CD4-positive, alpha-beta T cell (primary cell): ENCODE results near the gene THAP7. TPM values are rescaled to one million over a fixed set of nuclear protein-coding genes. Genes with fewer than 3 reads are reported as not detected.

Source experiments
- ATAC-seq: fragments of 200-7000 bp; cut with Tn5 transposase; one replicate; pipeline ENCODE4 v1.10.0; 2022; ENCODE audit warnings: mild to moderate bottlenecking; ENCODE audit not compliant: poor library complexity
- CTCF ChIA-PET: fragments of 350-600 bp; sonication (Branson Sonifier 250); formaldehyde crosslinking; loops from one replicate; lab custom pipeline; 2021; ENCODE audit warnings: antibody characterized with exemption, inconsistent platforms; lab: Charles Lee
- POLR2A ChIA-PET: fragments of 350-600 bp; sonication (Branson Sonifier 250); formaldehyde crosslinking; loops from one replicate; lab custom pipeline; 2021; ENCODE audit warnings: antibody characterized with exemption, inconsistent platforms; lab: Charles Lee
- DNase-seq, 14 experiments: peaks; one replicate each; pipeline ENCODE4 v3.0.0-alpha.2; 2013 to 2020; ENCODE audit warnings: mixed read lengths in 2 of 14
- H3K27ac ChIP-seq, 2 donors: one replicate each; pipeline versions ENCODE4 v1.5.1 to v1.7.0; 2013; ENCODE audit warnings: low read length in 2 of 2, low read depth in 1 of 2, mild to moderate bottlenecking in 1 of 2
- H3K27me3 ChIP-seq, 2 experiments: 1 replicate in 1 of 2; 2 replicates in 1 of 2; pipeline versions ENCODE4 v1.6.1 to v1.7.0; 2013; ENCODE audit warnings: low read length in 2 of 2, control low read depth in 1 of 2, mild to moderate bottlenecking in 1 of 2, moderate library complexity in 1 of 2; ENCODE audit not compliant: insufficient read depth in 2 of 2, control insufficient read depth in 1 of 2
- H3K36me3 ChIP-seq: one replicate; pipeline ENCODE4 v1.6.1; 2013; ENCODE audit warnings: low read length, control low read depth; ENCODE audit not compliant: insufficient read depth
- H3K4me1 ChIP-seq: one replicate; pipeline ENCODE4 v1.6.1; 2013; ENCODE audit warnings: low read length, control low read depth; ENCODE audit not compliant: insufficient read depth
- H3K4me3 ChIP-seq: one replicate; pipeline ENCODE4 v1.5.1; 2013; ENCODE audit warnings: mild to moderate bottlenecking, low read length, moderate library complexity
- H3K9me3 ChIP-seq, 2 experiments: 1 replicate in 1 of 2; 2 replicates in 1 of 2; pipeline versions ENCODE4 v1.6.1 to v1.7.0; 2013; ENCODE audit warnings: low read length in 2 of 2, mild to moderate bottlenecking in 2 of 2, control low read depth in 1 of 2, moderate library complexity in 1 of 2; ENCODE audit not compliant: control insufficient read depth in 1 of 2, insufficient read depth in 1 of 2
- H3K27ac Mint-ChIP-seq: one replicate; pipeline ENCODE4 v1.8.0; 2020; ENCODE audit warnings: mixed read lengths
- H3K27me3 Mint-ChIP-seq: one replicate; pipeline ENCODE4 v1.8.0; 2021; ENCODE audit warnings: mixed read lengths
- H3K36me3 Mint-ChIP-seq: one replicate; pipeline ENCODE4 v1.8.0; 2021; ENCODE audit warnings: low read depth, mixed read lengths
- H3K4me1 Mint-ChIP-seq: one replicate; pipeline ENCODE4 v1.8.0; 2021; ENCODE audit warnings: low read depth, mixed read lengths
- H3K4me3 Mint-ChIP-seq: one replicate; pipeline ENCODE4 v1.8.0; 2020; ENCODE audit warnings: mild to moderate bottlenecking, mixed read lengths
- H3K9me3 Mint-ChIP-seq: one replicate; pipeline ENCODE4 v1.8.0; 2020; ENCODE audit warnings: mixed read lengths
- CTCF ChIP-seq: fragments of 200-600 bp; IDR thresholded peaks from one replicate; pipeline ENCODE4 v1.8.0; 2022; ENCODE audit warnings: antibody characterized with exemption, mild to moderate bottlenecking
- intact Hi-C, 2 experiments: fragments of 100-400 bp; cut with DNase I in 1 of 2; cut with micrococcal nuclease in 1 of 2; formaldehyde crosslinking; loops; one replicate each; pipeline versions ENCODE4 v1.15.1 to v1.9.0; 2023 to 2025; cut with DNase I, micrococcal nuclease
- total RNA-seq, 174 experiments: library from RNA in 2 of 174; stranded (reverse) in 2 of 174; gene quantifications; one replicate each; pipeline ENCODE4 v1.2.3 and lab custom pipeline; 2021 to 2026

The THAP7 gene
- total RNA-seq, 2 experiments from 2014 or later, result 82.7 to 84.0 TPM

GRCh38 chr22:21031545-21032036, 29.7 kb upstream of the THAP7 start:
- Histone ChIP-seq H3K9me3 (peaks cover 0 to 10% of the 10 kb centered on the region in 2 experiments), H3K27me3 (peaks cover 24 to 31% of the 10 kb centered on the region in 2 experiments), H3K27ac (no peak overlapping the region), H3K4me1 (peaks cover 9% of the 10 kb centered on the region), H3K4me3 (no peak overlapping the region), H3K36me3 (no peaks in the 10 kb centered on the region)
- Mint-ChIP-seq H3K4me1 (no peaks in the 10 kb centered on the region), H3K4me3 (no peak overlapping the region), H3K36me3 (no peaks in the 10 kb centered on the region), H3K27ac (no peak overlapping the region), H3K27me3 (peaks cover 32% of the 10 kb centered on the region), H3K9me3 (no peaks in the 10 kb centered on the region)
- no peak for TF ChIP-seq CTCF
- CTCF ChIA-PET, result no interaction called here
- no peak for ATAC-seq
- POLR2A ChIA-PET, result no interaction called here
- intact Hi-C loops, result no loop called here
- no peak for DNase-seq

DNA sequence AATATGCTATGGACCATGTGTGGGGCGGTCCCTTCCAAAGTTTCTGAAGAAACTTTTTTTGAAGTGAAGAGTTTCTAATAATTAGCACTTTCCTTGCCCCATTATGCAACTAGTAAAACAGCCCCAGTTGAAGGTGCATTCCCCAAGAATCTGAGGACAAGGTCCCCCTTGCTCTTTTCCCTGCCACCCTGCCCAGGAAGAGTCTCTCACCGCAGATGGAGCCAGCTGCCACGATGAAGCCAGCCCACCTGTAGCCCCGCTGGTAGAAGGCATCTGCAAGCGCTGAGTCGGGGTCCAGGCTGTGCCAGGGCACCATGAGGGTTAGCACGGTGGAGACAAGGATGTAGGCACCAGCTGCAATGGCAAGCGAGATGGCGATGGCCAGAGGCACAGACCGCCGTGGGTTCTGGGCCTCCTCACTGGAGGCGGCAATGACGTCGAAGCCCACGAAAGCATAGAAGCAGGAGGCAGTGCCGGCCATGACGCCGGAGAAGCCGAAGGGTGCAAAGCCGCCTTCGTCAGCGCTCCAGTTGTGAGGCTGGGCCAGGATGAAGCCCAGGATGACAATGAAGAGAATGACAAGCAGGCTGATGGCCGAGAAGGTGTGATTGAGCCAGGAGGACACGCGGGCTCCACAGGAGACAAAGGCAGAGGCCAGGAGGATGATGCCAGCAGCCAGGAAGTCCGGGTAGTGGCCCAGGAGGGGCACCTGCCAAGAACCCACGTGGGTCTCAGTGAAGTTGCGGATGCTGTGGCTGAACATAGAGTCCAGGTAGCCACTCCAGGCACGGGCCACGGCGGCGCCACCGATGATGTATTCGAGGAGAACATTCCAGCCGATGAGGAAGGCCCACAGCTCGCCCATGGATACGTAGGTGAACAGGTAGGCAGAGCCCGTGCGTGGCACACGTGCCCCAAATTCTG, 29.0 kb upstream of the THAP7 start:
- intact Hi-C loops, result no loop called here
- H3K27me3 ChIP-seq, result peaks cover 24 to 31% of the 10 kb centered on the region in 2 experiments
- H3K4me3 Mint-ChIP-seq, result no peak overlapping the region

GRCh38 chr22:21030032-21030431, 28.1 kb upstream of the THAP7 start:
- no peak for DNase-seq
- H3K4me1 ChIP-seq, result peaks cover 21% of the 10 kb centered on the region
- Mint-ChIP-seq H3K36me3 (no peaks in the 10 kb centered on the region), H3K27me3 (peaks cover 26% of the 10 kb centered on the region), H3K4me1 (peaks cover 7% of the 10 kb centered on the region), H3K4me3 (no peak overlapping the region), H3K27ac (no peak overlapping the region), H3K9me3 (no peaks in the 10 kb centered on the region)
- intact Hi-C loops, result no loop called here
- H3K9me3 ChIP-seq, result peaks cover 0 to 10% of the 10 kb centered on the region in 2 experiments
- H3K27me3 ChIP-seq, result peaks cover 24 to 31% of the 10 kb centered on the region in 2 experiments
- POLR2A ChIA-PET, result no interaction called here
- no peaks in the 10 kb centered on the region for H3K36me3 ChIP-seq
- CTCF ChIA-PET, result no interaction called here
- ATAC-seq, result no peak
- TF ChIP-seq CTCF, result no peak
- H3K4me3 ChIP-seq, result no peak overlapping the region
- H3K27ac ChIP-seq, result no peak overlapping the region

More for the DNA sequence above, 29.0 kb upstream of the THAP7 start:
- H3K27ac Mint-ChIP-seq, result no peak overlapping the region
- DNase-seq (no peak), ATAC-seq (no peak)
- Histone ChIP-seq H3K4me3 (no peak overlapping the region), H3K9me3 (peaks cover 0 to 10% of the 10 kb centered on the region in 2 experiments), H3K27ac (no peak overlapping the region), H3K36me3 (no peaks in the 10 kb centered on the region), H3K4me1 (peaks cover 13% of the 10 kb centered on the region)
- CTCF ChIA-PET, result no interaction called here
- H3K9me3 Mint-ChIP-seq, result no peaks in the 10 kb centered on the region
- no peaks in the 10 kb centered on the region for H3K36me3 Mint-ChIP-seq
- no peak for TF ChIP-seq CTCF
- POLR2A ChIA-PET, result no interaction called here
- no peaks in the 10 kb centered on the region for H3K4me1 Mint-ChIP-seq
- peaks cover 32% of the 10 kb centered on the region for H3K27me3 Mint-ChIP-seq
